SK-N-SH (cell line): ENCODE measurements around the gene GRIP2. TPM values are rescaled to one million over a fixed set of nuclear protein-coding genes. Genes with fewer than 3 reads are reported as not detected.

Source experiments
- CTCF ChIA-PET: fragments of 300-600, 350-600 bp; formaldehyde crosslinking; extraction: SDS; loops from one replicate; lab custom pipeline; 2021; lab: Yijun Ruan, JAX
- POLR2A ChIA-PET: fragments of 350-600 bp; sonication (Branson Sonifier 250); formaldehyde crosslinking; extraction: SDS; loops from one replicate; lab custom pipeline; 2020; ENCODE audit warnings: antibody characterized with exemption, inconsistent platforms; lab: Yijun Ruan, JAX
- DNase-seq: peaks from one replicate; pipeline ENCODE4 v3.0.0; 2012
- H2AFZ ChIP-seq: fragments of 200-600 bp; sonication (generic); 2 replicates; pipeline ENCODE4 v1.8.1; 2016; ENCODE audit warnings: antibody characterized with exemption, mild to moderate bottlenecking, low read depth
- H3F3A ChIP-seq: fragments of 200-600 bp; sonication (generic); replicated peaks from 2 replicates; pipeline ENCODE3; 2016; ENCODE audit warnings: antibody characterized with exemption, mild to moderate bottlenecking; ENCODE audit not compliant: insufficient read depth
- H3K27ac ChIP-seq, 2 experiments: fragments of 200-500 bp in 1 of 2; fragments of 200-600 bp in 1 of 2; sonication (Bioruptor generic) in 1 of 2; sonication (generic), shearing (Covaris generic) in 1 of 2; 2 replicates each; pipeline versions ENCODE4 v1.5.1 to v1.6.1; 2014 to 2016; ENCODE audit warnings: low read depth in 2 of 2, inconsistent platforms in 1 of 2, low read length in 1 of 2, mild to moderate bottlenecking in 1 of 2, mixed read lengths in 1 of 2
- H3K27me3 ChIP-seq: fragments of 200-600 bp; sonication (generic), shearing (Covaris generic); 2 replicates; pipeline ENCODE4 v1.6.1; 2016; ENCODE audit warnings: mixed run types; ENCODE audit not compliant: insufficient read depth
- H3K36me3 ChIP-seq, 2 experiments: fragments of 200-500 bp in 1 of 2; fragments of 200-600 bp in 1 of 2; sonication (Bioruptor generic) in 1 of 2; sonication (generic) in 1 of 2; replicated peaks in 1 of 2; 2 replicates each; pipeline versions ENCODE3 to v1.5.1; 2014 to 2016; ENCODE audit warnings: low read length in 1 of 2, mild to moderate bottlenecking in 1 of 2; ENCODE audit not compliant: insufficient read depth in 2 of 2, control insufficient read depth in 1 of 2
- H3K4me1 ChIP-seq, 2 experiments: fragments of 200-500 bp in 1 of 2; fragments of 200-600 bp in 1 of 2; sonication (Bioruptor generic) in 1 of 2; sonication (generic), shearing (Covaris generic) in 1 of 2; 2 replicates each; pipeline versions ENCODE4 v1.5.1 to v1.6.1; 2014 to 2016; ENCODE audit warnings: low read depth in 1 of 2, low read length in 1 of 2, mixed run types in 1 of 2; ENCODE audit not compliant: insufficient read depth in 2 of 2, control insufficient read depth in 1 of 2
- H3K4me2 ChIP-seq: fragments of 200-600 bp; sonication (generic), shearing (Covaris generic); 2 replicates; pipeline ENCODE4 v1.6.1; 2017; ENCODE audit warnings: mixed run types
- H3K4me3 ChIP-seq, 2 experiments: fragments of 200-500 bp in 1 of 2; fragments of 200-600 bp in 1 of 2; sonication (Bioruptor generic) in 1 of 2; sonication (generic), shearing (Covaris generic) in 1 of 2; 2 replicates each; pipeline versions ENCODE4 v1.5.1 to v1.8.1; 2014 to 2016; ENCODE audit warnings: low read depth in 2 of 2, inconsistent platforms in 1 of 2, low read length in 1 of 2, mild to moderate bottlenecking in 1 of 2, mixed read lengths in 1 of 2, moderate library complexity in 1 of 2
- H3K79me2 ChIP-seq: fragments of 200-600 bp; sonication (generic); 2 replicates; pipeline ENCODE4 v1.8.1; 2017; ENCODE audit warnings: mild to moderate bottlenecking; ENCODE audit not compliant: insufficient read depth
- H3K9ac ChIP-seq: fragments of 200-600 bp; sonication (generic); 2 replicates; pipeline ENCODE4 v1.6.1; 2017; ENCODE audit warnings: mixed run types
- H3K9me2 ChIP-seq: fragments of 200-600 bp; sonication (generic); 2 replicates; pipeline ENCODE4 v1.6.1; 2017; ENCODE audit warnings: mixed run types
- H3K9me3 ChIP-seq: fragments of 200-600 bp; sonication (generic); 2 replicates; pipeline ENCODE4 v1.6.1; 2017; ENCODE audit warnings: mixed run types, mild to moderate bottlenecking, moderate library complexity
- H4K20me1 ChIP-seq: fragments of 200-600 bp; sonication (generic); 2 replicates; pipeline ENCODE4 v1.6.1; 2017; ENCODE audit warnings: mild to moderate bottlenecking, mixed run types; ENCODE audit not compliant: insufficient read depth
- CHD2 ChIP-seq: fragments of 150-350 bp; IDR thresholded peaks from 2 replicates; pipeline ENCODE4 v1.6.1; 2018; ENCODE audit warnings: low read length; ENCODE audit not compliant: partially characterized antibody
- EP300 ChIP-seq, 2 experiments: IDR thresholded peaks; 2 replicates each; pipeline versions ENCODE4 v1.4.0 to v1.6.1; 2012; ENCODE audit warnings: borderline replicate concordance in 1 of 2, low read depth in 1 of 2, low read length in 1 of 2
- FOXJ3 ChIP-seq: sonication (generic); formaldehyde crosslinking; IDR thresholded peaks from 2 replicates; pipeline ENCODE4 v1.5.1; 2020; ENCODE audit warnings: mild to moderate bottlenecking, missing genetic modification reagents
- FOXM1 ChIP-seq: IDR thresholded peaks from 2 replicates; pipeline ENCODE4 v1.4.0; 2012; ENCODE audit warnings: low read depth, mild to moderate bottlenecking
- GABPA ChIP-seq: IDR thresholded peaks from 2 replicates; pipeline ENCODE4 v1.4.0; 2012; ENCODE audit warnings: low read depth, mild to moderate bottlenecking
- JUND ChIP-seq: IDR thresholded peaks from 2 replicates; pipeline ENCODE4 v1.4.0; 2012
- MEF2A ChIP-seq: IDR thresholded peaks from 2 replicates; pipeline ENCODE4 v1.4.0; 2012; ENCODE audit warnings: low read depth, borderline replicate concordance
- SMC3 ChIP-seq: IDR thresholded peaks from 2 replicates; pipeline ENCODE4 v1.6.1; 2012; ENCODE audit warnings: low read depth, low read length, improper control_type of control experiment
- TCF12 ChIP-seq: IDR thresholded peaks from 2 replicates; pipeline ENCODE4 v1.4.0; 2012
- TEAD4 ChIP-seq: IDR thresholded peaks from 2 replicates; pipeline ENCODE4 v1.4.0; 2012; ENCODE audit warnings: mild to moderate bottlenecking, borderline replicate concordance; ENCODE audit not compliant: insufficient read depth
- WGBS: methylation state at CpG from one replicate; pipeline ENCODE4 v1.1.6; 2017; ENCODE audit warnings: low lambda C conversion rate; 5-methylcytosine and 5-hydroxymethylcytosine counted together
- polyA plus RNA-seq, 3 experiments: library from polyadenylated mRNA; depleted of rRNA; stranded (reverse); fragments of >200 nt; gene quantifications; 2 replicates each; pipeline ENCODE4 v1.2.3, GENCODE V29; 2012
- TF ChIP-seq, protein P1 (sequence below): IDR thresholded peaks from 2 replicates; pipeline ENCODE4 v1.4.0; 2012; ENCODE audit warnings: low read depth, borderline replicate concordance
- TF ChIP-seq, protein P2 (sequence below): IDR thresholded peaks from 2 replicates; pipeline ENCODE4 v1.6.1; 2012; ENCODE audit warnings: mild to moderate bottlenecking, low read depth, low read length, moderate library complexity

GRIP2 gene
- polyA plus RNA-seq, 1 of the 3 experiments (the other 2 are of a cell fraction): 0.15 TPM

DNA sequence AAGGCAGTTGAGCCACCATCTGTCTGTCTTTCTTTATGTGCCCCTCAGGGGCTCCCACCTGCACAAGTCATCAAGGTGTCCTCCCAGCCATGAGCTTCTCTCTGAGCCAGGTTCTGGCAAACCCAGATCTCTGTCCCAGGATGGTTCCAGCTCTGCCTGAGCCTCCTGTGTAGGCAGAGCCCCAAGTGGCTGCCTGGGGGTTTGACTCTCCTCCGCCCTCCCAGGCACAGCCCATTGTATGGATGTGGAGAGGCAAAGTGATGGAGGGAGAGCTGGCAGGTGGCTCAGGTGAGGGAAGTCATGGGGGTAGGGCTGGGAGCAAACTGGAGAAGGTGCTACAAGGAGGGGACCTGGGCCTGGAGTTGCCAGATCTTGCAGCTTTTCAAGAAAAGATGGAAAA, 56.9 kb downstream of the GRIP2 start (continued):
- TF ChIP-seq, protein P1, sequence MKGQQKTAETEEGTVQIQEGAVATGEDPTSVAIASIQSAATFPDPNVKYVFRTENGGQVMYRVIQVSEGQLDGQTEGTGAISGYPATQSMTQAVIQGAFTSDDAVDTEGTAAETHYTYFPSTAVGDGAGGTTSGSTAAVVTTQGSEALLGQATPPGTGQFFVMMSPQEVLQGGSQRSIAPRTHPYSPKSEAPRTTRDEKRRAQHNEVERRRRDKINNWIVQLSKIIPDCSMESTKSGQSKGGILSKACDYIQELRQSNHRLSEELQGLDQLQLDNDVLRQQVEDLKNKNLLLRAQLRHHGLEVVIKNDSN: no peak
- TF ChIP-seq TEAD4 (no peak), MEF2A (no peak), EP300 (IDR thresholded peaks at IDR 0.05; ENCODE audit: borderline replicate concordance in 1 of 2, low read depth in 1 of 2, low read length in 1 of 2) (no peak)

DNA sequence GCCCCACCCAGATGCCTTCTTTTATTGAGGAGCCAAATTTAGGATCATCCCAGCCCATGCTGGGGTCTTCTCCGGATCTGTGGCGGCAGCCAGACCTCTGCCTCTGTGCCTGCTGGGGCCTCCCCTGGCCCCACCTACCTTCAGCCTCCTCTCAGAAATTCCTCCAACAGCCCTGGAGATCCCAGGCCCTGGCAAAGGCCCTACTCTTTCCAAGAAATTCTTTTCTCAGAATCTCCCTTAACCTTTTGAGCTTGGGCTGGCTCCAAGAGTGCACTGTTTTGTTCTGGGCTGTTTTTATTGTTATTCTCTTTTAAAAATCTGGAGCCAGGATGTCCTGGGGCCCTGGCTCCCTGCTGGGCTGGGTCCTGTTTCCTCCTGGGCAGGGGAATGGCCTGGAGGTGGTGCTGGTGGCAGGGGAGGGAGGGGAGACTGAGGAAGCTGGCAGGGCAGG, 57.8 kb downstream of the GRIP2 start:
- Histone ChIP-seq H3K27me3 (no peaks in the 10 kb centered on the region), H3K4me3 (no peak overlapping the region), H2AFZ (no peak overlapping the region), H3F3A (no peaks in the 10 kb centered on the region), H3K9me3 (no peaks in the 10 kb centered on the region), H3K36me3 (peaks cover 23 to 47% of the 10 kb centered on the region in 2 experiments), H4K20me1 (0 out of 2 replicates have a peak, but pooled peaks cover 4% of the 10 kb centered on the region), H3K27ac (no peak overlapping the region), H3K4me2 (no peak overlapping the region), H3K9ac (no peak overlapping the region), H3K79me2 (no peaks in the 10 kb centered on the region), H3K9me2 (no peaks in the 10 kb centered on the region), H3K4me1 (peaks cover 0 to 14% of the 10 kb centered on the region in 2 experiments; a peak in 1 of 4 replicates)
- POLR2A ChIA-PET: no interaction called here
- WGBS: no CpG with 5 or more reads among the region's 2 CpGs
- no peak for TF ChIP-seq JUND
- no peak for TF ChIP-seq FOXJ3 (CRISPR knock-in tag)
- no peak for TF ChIP-seq FOXM1
- TF ChIP-seq, protein P2, sequence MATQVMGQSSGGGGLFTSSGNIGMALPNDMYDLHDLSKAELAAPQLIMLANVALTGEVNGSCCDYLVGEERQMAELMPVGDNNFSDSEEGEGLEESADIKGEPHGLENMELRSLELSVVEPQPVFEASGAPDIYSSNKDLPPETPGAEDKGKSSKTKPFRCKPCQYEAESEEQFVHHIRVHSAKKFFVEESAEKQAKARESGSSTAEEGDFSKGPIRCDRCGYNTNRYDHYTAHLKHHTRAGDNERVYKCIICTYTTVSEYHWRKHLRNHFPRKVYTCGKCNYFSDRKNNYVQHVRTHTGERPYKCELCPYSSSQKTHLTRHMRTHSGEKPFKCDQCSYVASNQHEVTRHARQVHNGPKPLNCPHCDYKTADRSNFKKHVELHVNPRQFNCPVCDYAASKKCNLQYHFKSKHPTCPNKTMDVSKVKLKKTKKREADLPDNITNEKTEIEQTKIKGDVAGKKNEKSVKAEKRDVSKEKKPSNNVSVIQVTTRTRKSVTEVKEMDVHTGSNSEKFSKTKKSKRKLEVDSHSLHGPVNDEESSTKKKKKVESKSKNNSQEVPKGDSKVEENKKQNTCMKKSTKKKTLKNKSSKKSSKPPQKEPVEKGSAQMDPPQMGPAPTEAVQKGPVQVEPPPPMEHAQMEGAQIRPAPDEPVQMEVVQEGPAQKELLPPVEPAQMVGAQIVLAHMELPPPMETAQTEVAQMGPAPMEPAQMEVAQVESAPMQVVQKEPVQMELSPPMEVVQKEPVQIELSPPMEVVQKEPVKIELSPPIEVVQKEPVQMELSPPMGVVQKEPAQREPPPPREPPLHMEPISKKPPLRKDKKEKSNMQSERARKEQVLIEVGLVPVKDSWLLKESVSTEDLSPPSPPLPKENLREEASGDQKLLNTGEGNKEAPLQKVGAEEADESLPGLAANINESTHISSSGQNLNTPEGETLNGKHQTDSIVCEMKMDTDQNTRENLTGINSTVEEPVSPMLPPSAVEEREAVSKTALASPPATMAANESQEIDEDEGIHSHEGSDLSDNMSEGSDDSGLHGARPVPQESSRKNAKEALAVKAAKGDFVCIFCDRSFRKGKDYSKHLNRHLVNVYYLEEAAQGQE: no peak
- no peak for TF ChIP-seq MEF2A
- CTCF ChIA-PET: interaction anchor here (0.7 to 1.7 kb wide), 3 partner anchors 14 to 279 kb away, joined by 3 to 8 read pairs (median 4); no protein-coding TSS in a partner anchor
- DNase-seq: no peak

DNA sequence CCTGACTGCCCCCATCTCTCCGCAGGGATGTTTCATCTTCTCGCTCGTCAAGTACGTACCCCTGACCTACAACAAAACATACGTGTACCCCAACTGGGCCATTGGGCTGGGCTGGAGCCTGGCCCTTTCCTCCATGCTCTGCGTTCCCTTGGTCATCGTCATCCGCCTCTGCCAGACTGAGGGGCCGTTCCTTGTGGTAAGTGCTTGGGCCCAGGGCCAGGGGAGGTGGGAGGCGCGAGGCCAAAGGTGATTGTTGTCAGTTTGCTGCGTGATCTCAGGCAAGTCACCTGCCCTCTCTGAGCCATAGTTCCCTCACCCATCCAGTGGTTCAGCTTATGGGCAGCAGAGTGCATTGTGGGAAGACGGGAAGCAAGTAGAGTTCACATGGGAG, 58.5 kb downstream of the GRIP2 start:
- Histone ChIP-seq H3K4me1 (peaks cover 0 to 14% of the 10 kb centered on the region in 2 experiments; a peak in 1 of 4 replicates), H3K79me2 (no peaks in the 10 kb centered on the region), H3K27me3 (no peaks in the 10 kb centered on the region), H4K20me1 (no peaks in the 10 kb centered on the region), H2AFZ (no peak overlapping the region), H3K9ac (no peak overlapping the region), H3K9me2 (no peaks in the 10 kb centered on the region), H3K36me3 (peaks cover 23 to 51% of the 10 kb centered on the region in 2 experiments)
- no peak for DNase-seq
- ChIA-PET POLR2A (no interaction called here), CTCF (interaction anchor here (5.9 kb wide), 1 partner anchor 14 kb away, joined by 43 read pairs; no protein-coding TSS in a partner anchor)
- WGBS: 98% methylated on average over 13 of the region's 13 CpGs
- no peak for TF ChIP-seq GABPA
- no peak for TF ChIP-seq MEF2A
- TF ChIP-seq CHD2: no peak
- no peak for TF ChIP-seq SMC3
- no peak for TF ChIP-seq TCF12
- TF ChIP-seq, all 33 proteins: peak for 0
- Histone ChIP-seq H3K4me2 (no peak overlapping the region), H3K4me3 (no peak overlapping the region), H3K27ac (no peak overlapping the region), H3K9me3 (no peaks in the 10 kb centered on the region), H3F3A (no peaks in the 10 kb centered on the region)
